Measurements from ENCODE around the gene PDGFB. TPM values are rescaled to one million over a fixed set of nuclear protein-coding genes. Genes with fewer than 3 reads are reported as not detected.

Gene PDGFB
- total and polyA plus RNA-seq, 9 of the 15 experiments (the other 6 are each of a cell fraction or from before 2014, with no cell fraction given), result 0.07 to 4.0 (median 0.48) TPM; not detected in 1

- no peak overlapping the region for H3K27ac ChIP-seq (ENCODE audit: extremely low read depth, low read depth, low read length)
- H3K27me3 ChIP-seq (ENCODE audit: control insufficient read depth in 2 of 2, insufficient read depth in 2 of 2, low read length in 2 of 2), result peaks cover 0 to 3% of the 10 kb centered on the region in 2 experiments; a peak in 2 of 5 replicates
- intact Hi-C loops (cut with micrococcal nuclease), result no loop called here
- H3K4me3 ChIP-seq, result no peak overlapping the region
- ATAC-seq, result no peak; the same call in 2 of the 3 replicates
- no peak overlapping the region for H2AFZ ChIP-seq (ENCODE audit: low read depth, low read length)
- BruUV-seq (replicated peaks), result no TSS peak
- H3K4me1 ChIP-seq (replicated peaks in 1 of 2; ENCODE audit: control insufficient read depth in 2 of 2, insufficient read depth in 2 of 2, low read length in 2 of 2), result peaks cover 39 to 42% of the 10 kb centered on the region in 2 experiments; a peak in 4 of 5 replicates
- H3K9me3 ChIP-seq (replicated peaks; ENCODE audit: control insufficient read depth, insufficient read depth, low read depth, low read length), result no peaks in the 10 kb centered on the region
- ChIA-PET CTCF (ENCODE audit: low intra/inter-chr PET ratio) (no interaction called here), POLR2A (interaction anchor here (1.7 kb wide), 1 partner anchor 61 kb away, joined by 4 read pairs; no protein-coding TSS in a partner anchor)
- FAIRE-seq, result no peak
- DNase-seq (ENCODE audit: extremely low read depth in 1 of 4, low spot score in 3 of 4), result no peak
- H3K36me3 ChIP-seq (ENCODE audit: control insufficient read depth, insufficient read depth, low read length), result no peaks in the 10 kb centered on the region
- no peaks in the 10 kb centered on the region for H3K9me1 ChIP-seq (ENCODE audit: control insufficient read depth, insufficient read depth, low read length)
- no peak overlapping the region for H3K4me2 ChIP-seq (ENCODE audit: insufficient read depth, low read length)
- H4K20me1 ChIP-seq (replicated peaks; ENCODE audit: control insufficient read depth, insufficient read depth, low read length), result no peaks in the 10 kb centered on the region
- in situ Hi-C loops (cut with MboI), result no loop called here
- H3K9ac ChIP-seq (ENCODE audit: insufficient read depth in 1 of 2, low read depth in 2 of 2, low read length in 2 of 2), result peak overlapping the region in 1 of 2 experiments; percentile 68; a peak in 2 of 4 replicates
- no peaks in the 10 kb centered on the region for H3K79me2 ChIP-seq (ENCODE audit: control insufficient read depth, insufficient read depth, low read length)
- TF ChIP-seq SRSF9 (IDR thresholded peaks at IDR 0.05; ENCODE audit: borderline replicate concordance, low read depth, low read length), result no peak
- no peak for TF ChIP-seq ZNF12 (CRISPR knock-in tag; IDR thresholded peaks at IDR 0.05)
- no peak for TF ChIP-seq CHAMP1 (IDR thresholded peaks at IDR 0.05)
- WGBS (ENCODE audit: insufficient coverage, low coverage, missing lambda C conversion rate), result 30% methylated on average over 5 of the region's 8 CpGs
These were observed 5.3 kb upstream of the PDGFB start for GRCh38 chr22:39250131-39250530.

Measured in K562 (cell line).